H9 (cell line): Measurements from ENCODE around the gene ASCC2. TPM values are rescaled to one million over a fixed set of nuclear protein-coding genes. Genes with fewer than 3 reads are reported as not detected.

Source experiments
- DNase-seq: peaks from one replicate; pipeline ENCODE4 v3.0.0-alpha.2; 2017
- H2AFZ ChIP-seq: one replicate; pipeline ENCODE4 v1.6.1; 2013; ENCODE audit warnings: mild to moderate bottlenecking, low read length, control low read depth, moderate library complexity
- H2AK5ac ChIP-seq: 2 replicates; pipeline ENCODE4 v1.6.1; 2013; ENCODE audit warnings: low read length, control low read depth, mixed read lengths; ENCODE audit not compliant: insufficient read length
- H2BK120ac ChIP-seq: one replicate; pipeline ENCODE4 v1.6.1; 2013; ENCODE audit warnings: low read depth, mild to moderate bottlenecking, low read length, control low read depth, inconsistent platforms; ENCODE audit not compliant: poor library complexity, severe bottlenecking
- H2BK12ac ChIP-seq: 2 replicates; pipeline ENCODE4 v1.6.1; 2013; ENCODE audit warnings: low read length, control low read depth, mixed read lengths, low read depth; ENCODE audit not compliant: insufficient read length
- H2BK15ac ChIP-seq: 2 replicates; pipeline ENCODE4 v1.6.1; 2013; ENCODE audit warnings: low read depth, low read length, control low read depth
- H2BK20ac ChIP-seq: one replicate; pipeline ENCODE4 v1.6.1; 2013; ENCODE audit warnings: low read depth, mild to moderate bottlenecking, low read length, control low read depth, inconsistent platforms; ENCODE audit not compliant: poor library complexity, severe bottlenecking
- H2BK5ac ChIP-seq: 2 replicates; pipeline ENCODE4 v1.6.1; 2013; ENCODE audit warnings: low read length, control low read depth, mixed read lengths; ENCODE audit not compliant: insufficient read length
- H3K14ac ChIP-seq: 2 replicates; pipeline ENCODE4 v1.6.1; 2013; ENCODE audit warnings: low read length, control low read depth; ENCODE audit not compliant: insufficient read depth
- H3K18ac ChIP-seq: 2 replicates; pipeline ENCODE4 v1.6.1; 2013; ENCODE audit warnings: low read depth, mild to moderate bottlenecking, mixed read lengths, low read length, control low read depth; ENCODE audit not compliant: insufficient read length
- H3K23ac ChIP-seq: 2 replicates; pipeline ENCODE4 v1.6.1; 2013; ENCODE audit warnings: low read length, control low read depth, mixed read lengths, low read depth; ENCODE audit not compliant: insufficient read length
- H3K23me2 ChIP-seq: 2 replicates; pipeline ENCODE4 v1.6.1; 2013; ENCODE audit warnings: low read depth, mild to moderate bottlenecking, mixed read lengths, low read length, control low read depth; ENCODE audit not compliant: insufficient read length, poor library complexity, severe bottlenecking
- H3K27ac ChIP-seq: 2 replicates; pipeline ENCODE4 v1.5.1; 2013; ENCODE audit warnings: low read length, control low read depth, mixed read lengths, low read depth; ENCODE audit not compliant: insufficient read length
- H3K27me3 ChIP-seq: 2 replicates; pipeline ENCODE4 v1.6.1; 2013; ENCODE audit warnings: low read length, control low read depth, inconsistent platforms; ENCODE audit not compliant: insufficient read depth
- H3K4ac ChIP-seq: 2 replicates; pipeline ENCODE4 v1.6.1; 2013; ENCODE audit warnings: low read depth, mild to moderate bottlenecking, control low read depth, inconsistent platforms, low read length, moderate library complexity
- H3K4me1 ChIP-seq: 2 replicates; pipeline ENCODE4 v1.6.1; 2013; ENCODE audit warnings: low read length, control low read depth, inconsistent platforms; ENCODE audit not compliant: insufficient read depth
- H3K4me2 ChIP-seq: 2 replicates; pipeline ENCODE4 v1.6.1; 2013; ENCODE audit warnings: low read length, control low read depth, mixed read lengths; ENCODE audit not compliant: insufficient read length, insufficient read depth
- H3K56ac ChIP-seq: 2 replicates; pipeline ENCODE4 v1.6.1; 2013; ENCODE audit warnings: low read depth, mild to moderate bottlenecking, mixed read lengths, low read length, control low read depth; ENCODE audit not compliant: insufficient read length
- H3K79me1 ChIP-seq: 2 replicates; pipeline ENCODE4 v1.6.1; 2013; ENCODE audit warnings: low read depth, mild to moderate bottlenecking, moderate library complexity, low read length, control low read depth, inconsistent platforms; ENCODE audit not compliant: insufficient read depth, poor library complexity, severe bottlenecking
- H3K79me2 ChIP-seq: 2 replicates; pipeline ENCODE4 v1.6.1; 2013; ENCODE audit warnings: low read length, control low read depth, inconsistent platforms; ENCODE audit not compliant: insufficient read depth
- H3K9ac ChIP-seq: 2 replicates; pipeline ENCODE4 v1.6.1; 2013; ENCODE audit warnings: low read length, control low read depth, mixed read lengths; ENCODE audit not compliant: insufficient read length; ENCODE audit errors: extremely low read depth
- H3K9me3 ChIP-seq: one replicate; pipeline ENCODE4 v1.6.1; 2013; ENCODE audit warnings: low read depth, low read length, inconsistent platforms; ENCODE audit not compliant: control insufficient read depth
- H3T11ph ChIP-seq: one replicate; pipeline ENCODE4 v1.6.1; 2013; ENCODE audit warnings: mild to moderate bottlenecking, low read length, control low read depth, inconsistent platforms
- H4K20me1 ChIP-seq: one replicate; pipeline ENCODE4 v1.6.1; 2013; ENCODE audit not compliant: control insufficient read depth, insufficient read length, insufficient read depth
- H4K5ac ChIP-seq: 2 replicates; pipeline ENCODE4 v1.6.1; 2013; ENCODE audit warnings: low read depth, mild to moderate bottlenecking, mixed read lengths, low read length, control low read depth; ENCODE audit not compliant: insufficient read length
- H4K8ac ChIP-seq: replicated peaks from 2 replicates; pipeline ENCODE4 v1.6.1; 2013; ENCODE audit warnings: low read length, control low read depth, mixed read lengths, low read depth; ENCODE audit not compliant: insufficient read length
- H4K91ac ChIP-seq: 2 replicates; pipeline ENCODE4 v1.6.1; 2013; ENCODE audit warnings: low read depth, mild to moderate bottlenecking, moderate library complexity, mixed read lengths, low read length, control low read depth; ENCODE audit not compliant: insufficient read length
- H3K27ac Mint-ChIP-seq, 3 experiments: 2 replicates in 2 of 3; 3 replicates in 1 of 3; pipeline ENCODE4 v1.8.0; 2020 to 2021; ENCODE audit warnings: mixed read lengths in 3 of 3, mild to moderate bottlenecking in 1 of 3, moderate library complexity in 1 of 3
- H3K27me3 Mint-ChIP-seq: 2 replicates; pipeline ENCODE4 v1.8.0; 2021; ENCODE audit warnings: low read depth, mild to moderate bottlenecking, moderate library complexity, mixed read lengths
- H3K36me3 Mint-ChIP-seq, 3 experiments: 2 replicates in 2 of 3; 3 replicates in 1 of 3; pipeline ENCODE4 v1.8.0; 2020 to 2021; ENCODE audit warnings: low read depth in 3 of 3, mixed read lengths in 3 of 3; ENCODE audit not compliant: insufficient read depth in 1 of 3
- H3K4me1 Mint-ChIP-seq, 2 experiments: 2 replicates each; pipeline ENCODE4 v1.8.0; 2020; ENCODE audit warnings: mixed read lengths in 2 of 2
- H3K4me3 Mint-ChIP-seq, 2 experiments: 2 replicates in 1 of 2; 3 replicates in 1 of 2; pipeline ENCODE4 v1.8.0; 2020 to 2021; ENCODE audit warnings: mild to moderate bottlenecking in 2 of 2, mixed read lengths in 2 of 2, moderate library complexity in 1 of 2
- H3K9me3 Mint-ChIP-seq, 2 experiments: 2 replicates in 1 of 2; 3 replicates in 1 of 2; pipeline ENCODE4 v1.8.0; 2020; ENCODE audit warnings: mild to moderate bottlenecking in 2 of 2, mixed read lengths in 2 of 2, moderate library complexity in 1 of 2
- CTCF ChIP-seq: fragments of 200-600 bp; sonication (generic); conservative IDR thresholded peaks from 3 replicates; pipeline ENCODE4 v1.8.0; 2021; ENCODE audit warnings: antibody characterized with exemption, mild to moderate bottlenecking
- WGBS: extraction: QIAGEN DNeasy Blood & Tissue Kit; methylation state at CpG from one replicate; pipeline ENCODE4 v1.1.7; 2013; ENCODE audit warnings: missing lambda C conversion rate, low lambda C conversion rate, mixed read lengths; ENCODE audit not compliant: insufficient read length; ENCODE audit errors: extremely low coverage; 5-methylcytosine and 5-hydroxymethylcytosine counted together
- total RNA-seq: library from RNA; stranded (reverse); gene quantifications from 2 replicates; pipeline ENCODE4 v1.2.1, GENCODE V29; 2021

The ASCC2 gene
- total RNA-seq, 1 experiment from 2014 or later = 48.2 TPM

- Histone ChIP-seq H3K56ac (no peak overlapping the region), H3K18ac (no peak overlapping the region), H3K23me2 (peaks cover 2% of the 10 kb centered on the region), H3K14ac (no peak overlapping the region), H2BK15ac (no peak overlapping the region), H4K5ac (no peak overlapping the region), H2BK5ac (no peak overlapping the region), H3K79me2 (peaks cover 5% of the 10 kb centered on the region; the same call in 1 of the 2 replicates), H3K23ac (no peak overlapping the region), H4K91ac (no peak overlapping the region), H3K9me3 (no peaks in the 10 kb centered on the region), H2BK120ac (no peak overlapping the region), H3K4ac (no peak overlapping the region), H3K4me2 (peak overlapping the region; percentile 85), H3K27me3 (no peaks in the 10 kb centered on the region), H2BK20ac (no peak overlapping the region), H3K27ac (no peak overlapping the region), H3K79me1 (no peaks in the 10 kb centered on the region), H3K4me1 (no peaks in the 10 kb centered on the region), H4K8ac (no peak overlapping the region), H3T11ph (no peak overlapping the region), H2AK5ac (no peak overlapping the region), H3K9ac (peak overlapping the region; percentile 34), H2AFZ (no peak overlapping the region), H2BK12ac (no peak overlapping the region), H4K20me1 (no peaks in the 10 kb centered on the region)
- peaks cover 7% of the 10 kb centered on the region in 2 experiments; a peak in 3 of 4 replicates for H3K4me1 Mint-ChIP-seq
- no peaks in the 10 kb centered on the region for H3K9me3 Mint-ChIP-seq
- H3K36me3 Mint-ChIP-seq = no peaks in the 10 kb centered on the region
- peaks cover 2% of the 10 kb centered on the region; the same call in 1 of the 2 replicates for H3K27me3 Mint-ChIP-seq
- H3K27ac Mint-ChIP-seq = peak overlapping the region in 2 of 3 experiments; percentile 49 to 71; a peak in 2 of 7 replicates
- no CpG with 5 or more reads among the region's 14 CpGs for WGBS
- peak overlapping the region; percentile 85 to 94 for H3K4me3 Mint-ChIP-seq
- DNase-seq = no peak
- TF ChIP-seq CTCF = no peak
Measured at GRCh38 chr22:29883775-29884097, 45.7 kb upstream of the ASCC2 start.
